HG02571 (cell line): ENCODE data around the gene POLR3K.

Experiments
- ATAC-seq: cut with Tn5 transposase; IDR thresholded peaks from one replicate; pipeline ENCODE4 v1.9.1; 2021; ENCODE audit warnings: mild to moderate bottlenecking, moderate library complexity; ENCODE audit not compliant: unreplicated experiment

Gene POLR3K

GRCh38 chr16:79151-80054, 26.0 kb upstream of the POLR3K start:
- no peak for ATAC-seq

GRCh38 chr16:78444-79150, 25.2 kb upstream of the POLR3K start:
- ATAC-seq: no peak

GRCh38 chr16:77807-78443, 24.5 kb upstream of the POLR3K start, which contains the start of gene MPG:
Gene MPG, plus strand, starts transcription at chr16:78225. Its CDS starts 85 bp downstream, at chr16:78310.
- ATAC-seq: peak; percentile 59

- ATAC-seq: peak; percentile 15
These were observed 23.9 kb upstream of the POLR3K start for GRCh38 chr16:77273-77806.

- no peak for ATAC-seq
These were observed 23.3 kb upstream of the POLR3K start for GRCh38 chr16:76535-77272.

GRCh38 chr16:75580-76501, 22.4 kb upstream of the POLR3K start:
- no peak for ATAC-seq

- ATAC-seq: no peak
These were observed 21.4 kb upstream of the POLR3K start for GRCh38 chr16:74747-75334.

GRCh38 chr16:74051-74746, 20.8 kb upstream of the POLR3K start:
- no peak for ATAC-seq

GRCh38 chr16:72561-73548, 19.4 kb upstream of the POLR3K start, which contains the start of gene RHBDF1:
Gene RHBDF1, minus strand, starts transcription at chr16:72631. Its CDS starts 7,616 bp downstream, at chr16:65015.
- no peak for ATAC-seq

GRCh38 chr16:71540-72401, 18.4 kb upstream of the POLR3K start:
- no peak for ATAC-seq

GRCh38 chr16:71210-71539, 17.8 kb upstream of the POLR3K start:
- ATAC-seq: no peak

- no peak for ATAC-seq
These were observed 15.8 kb upstream of the POLR3K start for GRCh38 chr16:69181-69580.

- ATAC-seq: no peak
These were observed 14.7 kb upstream of the POLR3K start for GRCh38 chr16:67884-68789.

GRCh38 chr16:67183-67791, 13.9 kb upstream of the POLR3K start:
- ATAC-seq: no peak
